Activated B cell treated with CpG ODN at 0.5 μM for 24 hours (primary cell): Measurements from ENCODE around the gene SAV1. TPM values are rescaled to one million over a fixed set of nuclear protein-coding genes. Genes with fewer than 3 reads are reported as not detected.
"Not testable (repeated sequence)": the region's sequence is repeated elsewhere in the genome, so short reads cannot be mapped to it uniquely, and the experiment has no call there.

Experiments used
- ATAC-seq: fragments of 200-7000 bp; cut with Tn5 transposase; one replicate; pipeline ENCODE4 v1.10.0; 2021; ENCODE audit warnings: low read depth, mild to moderate bottlenecking, moderate library complexity
- CTCF ChIA-PET: fragments of 350-600 bp; sonication (Branson Sonifier 250); formaldehyde crosslinking; loops from one replicate; lab custom pipeline; 2021; ENCODE audit warnings: antibody characterized with exemption; lab: Charles Lee
- POLR2A ChIA-PET: fragments of 350-600 bp; sonication (Branson Sonifier 250); formaldehyde crosslinking; loops from one replicate; lab custom pipeline; 2021; ENCODE audit warnings: antibody characterized with exemption; lab: Charles Lee
- DNase-seq: peaks from one replicate; pipeline ENCODE4 v3.0.0; 2022
- H3K27ac Mint-ChIP-seq: one replicate; pipeline ENCODE4 v1.8.0; 2020; ENCODE audit warnings: mixed read lengths
- H3K27me3 Mint-ChIP-seq: one replicate; pipeline ENCODE4 v1.8.0; 2021; ENCODE audit warnings: mixed read lengths
- H3K36me3 Mint-ChIP-seq: one replicate; pipeline ENCODE4 v1.8.0; 2021; ENCODE audit warnings: low read depth, mixed read lengths
- H3K4me1 Mint-ChIP-seq: one replicate; pipeline ENCODE4 v1.8.0; 2021; ENCODE audit warnings: mixed read lengths
- H3K4me3 Mint-ChIP-seq: one replicate; pipeline ENCODE4 v1.8.0; 2020; ENCODE audit warnings: mild to moderate bottlenecking, mixed read lengths
- H3K9me3 Mint-ChIP-seq: one replicate; pipeline ENCODE4 v1.8.0; 2020; ENCODE audit warnings: mixed read lengths
- CTCF ChIP-seq: fragments of 200-600 bp; IDR thresholded peaks from one replicate; pipeline ENCODE4 v1.8.0; 2022; ENCODE audit warnings: antibody characterized with exemption, mild to moderate bottlenecking
- intact Hi-C: fragments of 100-400 bp; cut with micrococcal nuclease; formaldehyde crosslinking; loops from one replicate; pipeline ENCODE4 v1.15.1; 2024
- total RNA-seq: library from RNA; stranded (reverse); gene quantifications from 2 replicates; pipeline ENCODE4 v1.2.3, GENCODE V29; 2022

Gene SAV1
- total RNA-seq, 1 donor from 2014 or later: 33.3 TPM

- Mint-ChIP-seq H3K9me3 (no peaks in the 10 kb centered on the region), H3K27me3 (no peaks in the 10 kb centered on the region), H3K4me3 (no peak overlapping the region), H3K4me1 (no peaks in the 10 kb centered on the region), H3K36me3 (peaks cover 67% of the 10 kb centered on the region), H3K27ac (no peak overlapping the region)
- DNase-seq (no peak), ATAC-seq (no peak)
- CTCF ChIA-PET: no interaction called here
- POLR2A ChIA-PET: no interaction called here
- intact Hi-C loops: no loop called here
- TF ChIP-seq CTCF: no peak
These were observed 33.0 kb downstream of the SAV1 start for GRCh38 chr14:50635141-50635540.

- intact Hi-C loops: no loop called here
- H3K9me3 Mint-ChIP-seq: no peaks in the 10 kb centered on the region
- CTCF ChIA-PET: no interaction called here
- H3K36me3 Mint-ChIP-seq: peaks cover 59% of the 10 kb centered on the region
- H3K4me3 Mint-ChIP-seq: no peak overlapping the region
- H3K4me1 Mint-ChIP-seq: no peaks in the 10 kb centered on the region
- TF ChIP-seq CTCF: no peak
- no peak for DNase-seq
- POLR2A ChIA-PET: no interaction called here
- H3K27ac Mint-ChIP-seq: no peak overlapping the region
- H3K27me3 Mint-ChIP-seq: no peaks in the 10 kb centered on the region
- ATAC-seq: no peak
These were observed 34.2 kb downstream of the SAV1 start for GRCh38 chr14:50633954-50634353.

- ChIA-PET CTCF (interaction anchor here (1.0 to 1.3 kb wide), 2 partner anchors 14 to 83 kb away, joined by 3 to 6 read pairs; no protein-coding TSS in a partner anchor), POLR2A (no interaction called here)
- ATAC-seq: no peak
- no peak overlapping the region for H3K27ac Mint-ChIP-seq
- peaks cover 51% of the 10 kb centered on the region for H3K36me3 Mint-ChIP-seq
- H3K9me3 Mint-ChIP-seq: no peaks in the 10 kb centered on the region
- no peak for TF ChIP-seq CTCF
- no peak overlapping the region for H3K4me3 Mint-ChIP-seq
- no peak for DNase-seq
- no peaks in the 10 kb centered on the region for H3K27me3 Mint-ChIP-seq
- intact Hi-C loops: no loop called here
- H3K4me1 Mint-ChIP-seq: no peaks in the 10 kb centered on the region
These were observed 36.7 kb downstream of the SAV1 start for GRCh38 chr14:50631408-50631821.

GRCh38 chr14:50624947-50625346, 43.2 kb downstream of the SAV1 start:
- DNase-seq, H3K27me3 Mint-ChIP-seq, intact Hi-C loops, ATAC-seq, H3K4me1 Mint-ChIP-seq, POLR2A ChIA-PET, H3K9me3 Mint-ChIP-seq, H3K27ac Mint-ChIP-seq, H3K4me3 Mint-ChIP-seq: not testable (repeated sequence)
- H3K36me3 Mint-ChIP-seq: peaks cover 24% of the 10 kb centered on the region
- CTCF ChIA-PET: interaction anchor here (1.0 kb wide), 1 partner anchor 89 kb away, joined by 3 read pairs; no protein-coding TSS in a partner anchor

- CTCF ChIA-PET: no interaction called here
- peaks cover 5% of the 10 kb centered on the region for H3K4me1 Mint-ChIP-seq
- H3K4me3 Mint-ChIP-seq: no peak overlapping the region
- POLR2A ChIA-PET: no interaction called here
- intact Hi-C loops: no loop called here
- no peaks in the 10 kb centered on the region for H3K27me3 Mint-ChIP-seq
- no peak for ATAC-seq
- TF ChIP-seq CTCF: no peak
- peaks cover 21% of the 10 kb centered on the region for H3K36me3 Mint-ChIP-seq
- H3K9me3 Mint-ChIP-seq: no peaks in the 10 kb centered on the region
- H3K27ac Mint-ChIP-seq: no peak overlapping the region
- no peak for DNase-seq
These were observed 43.7 kb downstream of the SAV1 start for GRCh38 chr14:50624447-50624846.

- ATAC-seq (no peak), DNase-seq (no peak)
- ChIA-PET CTCF (no interaction called here), POLR2A (no interaction called here)
- no peak overlapping the region for H3K4me3 Mint-ChIP-seq
- no peak overlapping the region for H3K27ac Mint-ChIP-seq
- no peaks in the 10 kb centered on the region for H3K27me3 Mint-ChIP-seq
- no peaks in the 10 kb centered on the region for H3K9me3 Mint-ChIP-seq
- intact Hi-C loops: no loop called here
- H3K4me1 Mint-ChIP-seq: peaks cover 5% of the 10 kb centered on the region
- TF ChIP-seq CTCF: no peak
- peaks cover 18% of the 10 kb centered on the region for H3K36me3 Mint-ChIP-seq
These were observed 45.1 kb downstream of the SAV1 start for GRCh38 chr14:50622978-50623377.
